Measurements from ENCODE around the gene OTUD1. TPM values are rescaled to one million over a fixed set of nuclear protein-coding genes. Genes with fewer than 3 reads are reported as not detected.

The OTUD1 gene
- total RNA-seq, 1 experiment from 2014 or later = 23.9 TPM

DNA sequence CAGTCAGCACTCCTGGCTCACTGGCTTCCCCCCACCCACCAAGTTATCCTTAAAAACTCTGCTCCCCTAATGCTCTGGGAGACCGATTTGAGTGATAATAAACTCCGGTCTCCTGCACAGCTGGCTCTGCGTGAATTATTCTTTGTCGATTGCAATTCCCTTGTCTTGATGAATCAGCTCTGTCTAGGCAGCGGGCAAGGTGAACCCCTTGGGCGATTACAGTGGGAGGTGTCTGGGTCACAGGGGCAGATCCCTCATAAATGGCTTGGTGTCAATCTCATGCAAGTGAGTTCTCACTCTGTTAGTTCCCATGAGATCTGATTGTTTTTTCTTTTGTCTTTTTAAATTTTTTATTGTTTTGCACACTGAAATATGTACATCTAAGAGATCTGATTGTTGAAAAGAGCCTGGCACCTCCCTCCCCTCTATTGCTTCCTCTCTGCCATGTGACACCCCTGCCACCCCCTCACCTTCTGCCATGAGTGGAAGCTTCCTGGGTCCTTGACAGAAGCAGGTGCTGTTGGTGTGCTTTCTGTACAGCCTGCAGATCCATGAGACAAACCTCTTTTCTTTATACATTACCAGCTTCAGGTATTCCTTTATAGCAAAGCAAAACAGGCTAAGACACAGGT, 20.5 kb downstream of the OTUD1 start:
- no TSS peak for BruUV-seq (replicated peaks)
- intact Hi-C loops (cut with micrococcal nuclease; ENCODE audit: unreplicated experiment) = no loop called here
- H3K9me3 ChIP-seq (ENCODE audit: low read depth, low read length, poor library complexity, severe bottlenecking) = no peaks in the 10 kb centered on the region
- no peaks in the 10 kb centered on the region for H3K36me3 ChIP-seq (ENCODE audit: insufficient read depth, low read length, poor library complexity, severe bottlenecking)
- no peaks in the 10 kb centered on the region for H3K27me3 ChIP-seq (replicated peaks; ENCODE audit: insufficient read depth, low read depth, low read length, poor library complexity)
- no peak overlapping the region for H3K27ac ChIP-seq (ENCODE audit: low read depth, low read length, poor library complexity, severe bottlenecking)
- no peaks in the 10 kb centered on the region for H3K4me1 ChIP-seq (ENCODE audit: insufficient read depth, low read length, poor library complexity, severe bottlenecking)
- ChIA-PET POLR2A (ENCODE audit: low non-redundant PET) (no interaction called here), CTCF (no interaction called here)
- TF ChIP-seq, protein P1, sequence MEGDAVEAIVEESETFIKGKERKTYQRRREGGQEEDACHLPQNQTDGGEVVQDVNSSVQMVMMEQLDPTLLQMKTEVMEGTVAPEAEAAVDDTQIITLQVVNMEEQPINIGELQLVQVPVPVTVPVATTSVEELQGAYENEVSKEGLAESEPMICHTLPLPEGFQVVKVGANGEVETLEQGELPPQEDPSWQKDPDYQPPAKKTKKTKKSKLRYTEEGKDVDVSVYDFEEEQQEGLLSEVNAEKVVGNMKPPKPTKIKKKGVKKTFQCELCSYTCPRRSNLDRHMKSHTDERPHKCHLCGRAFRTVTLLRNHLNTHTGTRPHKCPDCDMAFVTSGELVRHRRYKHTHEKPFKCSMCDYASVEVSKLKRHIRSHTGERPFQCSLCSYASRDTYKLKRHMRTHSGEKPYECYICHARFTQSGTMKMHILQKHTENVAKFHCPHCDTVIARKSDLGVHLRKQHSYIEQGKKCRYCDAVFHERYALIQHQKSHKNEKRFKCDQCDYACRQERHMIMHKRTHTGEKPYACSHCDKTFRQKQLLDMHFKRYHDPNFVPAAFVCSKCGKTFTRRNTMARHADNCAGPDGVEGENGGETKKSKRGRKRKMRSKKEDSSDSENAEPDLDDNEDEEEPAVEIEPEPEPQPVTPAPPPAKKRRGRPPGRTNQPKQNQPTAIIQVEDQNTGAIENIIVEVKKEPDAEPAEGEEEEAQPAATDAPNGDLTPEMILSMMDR (conservative IDR thresholded peaks at IDR 0.05; ENCODE audit: low read depth, low read length) = no peak
- no peak for TF ChIP-seq EZH2 (IDR thresholded peaks at IDR 0.05; ENCODE audit: borderline replicate concordance, low read depth, low read length, poor library complexity, severe bottlenecking)
- H3K4me3 ChIP-seq (ENCODE audit: low read depth, low read length, poor library complexity, severe bottlenecking) = no peak overlapping the region
- no peak for DNase-seq (ENCODE audit: low spot score)

DNA sequence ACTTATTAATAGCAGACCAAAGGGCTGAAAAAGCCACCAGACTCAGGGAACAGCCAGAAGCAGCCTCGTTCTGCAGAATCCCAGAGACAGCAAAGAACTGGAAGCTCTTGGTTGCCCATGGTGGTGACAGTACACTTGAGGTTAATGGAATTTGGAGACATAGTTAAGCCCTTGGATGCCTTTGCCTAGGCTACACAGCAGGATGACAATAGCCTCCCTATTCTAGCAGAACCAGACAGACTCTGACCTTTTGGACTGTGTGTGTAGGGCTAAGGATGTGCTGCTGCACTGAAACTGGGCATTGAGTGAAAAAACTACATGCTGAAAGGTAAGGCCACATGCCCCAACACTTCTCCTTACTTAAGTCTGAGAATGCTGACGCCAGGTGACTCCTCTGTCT, 22.7 kb downstream of the OTUD1 start:
- intact Hi-C loops (cut with micrococcal nuclease; ENCODE audit: unreplicated experiment) = no loop called here
- TF ChIP-seq, protein P1 (conservative IDR thresholded peaks at IDR 0.05; ENCODE audit: low read depth, low read length) = no peak
- no peak for TF ChIP-seq EZH2 (IDR thresholded peaks at IDR 0.05; ENCODE audit: borderline replicate concordance, low read depth, low read length, poor library complexity, severe bottlenecking)
- H3K27ac ChIP-seq (ENCODE audit: low read depth, low read length, poor library complexity, severe bottlenecking) = no peak overlapping the region
- no peaks in the 10 kb centered on the region for H3K4me1 ChIP-seq (ENCODE audit: insufficient read depth, low read length, poor library complexity, severe bottlenecking)
- ChIA-PET POLR2A (ENCODE audit: low non-redundant PET) (no interaction called here), CTCF (no interaction called here)
- H3K27me3 ChIP-seq (replicated peaks; ENCODE audit: insufficient read depth, low read depth, low read length, poor library complexity) = no peaks in the 10 kb centered on the region
- H3K36me3 ChIP-seq (ENCODE audit: insufficient read depth, low read length, poor library complexity, severe bottlenecking) = no peaks in the 10 kb centered on the region
- DNase-seq (ENCODE audit: low spot score) = no peak
- BruUV-seq (replicated peaks) = no TSS peak
- H3K4me3 ChIP-seq (ENCODE audit: low read depth, low read length, poor library complexity, severe bottlenecking) = no peak overlapping the region
- no peaks in the 10 kb centered on the region for H3K9me3 ChIP-seq (ENCODE audit: low read depth, low read length, poor library complexity, severe bottlenecking)

DNA sequence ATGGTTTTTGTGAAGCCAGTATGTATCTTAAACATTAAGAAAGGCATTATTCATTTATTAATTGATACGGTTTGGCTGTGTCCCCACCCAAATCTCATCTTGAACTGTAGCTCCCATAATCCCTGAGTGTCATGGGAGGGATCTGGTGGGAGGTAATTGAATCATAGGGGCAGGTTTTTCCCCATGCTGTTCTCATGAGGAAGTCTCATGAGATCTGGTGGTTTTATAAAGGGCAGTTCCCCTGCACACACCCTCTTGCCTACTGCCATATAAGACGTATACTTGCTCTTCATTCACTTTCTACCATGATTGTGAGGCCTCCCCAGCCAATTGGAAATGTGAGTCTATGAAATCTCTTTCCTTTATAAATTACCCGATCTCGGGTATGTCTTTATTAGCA, 28.1 kb downstream of the OTUD1 start:
- no peak for TF ChIP-seq EZH2 (IDR thresholded peaks at IDR 0.05; ENCODE audit: borderline replicate concordance, low read depth, low read length, poor library complexity, severe bottlenecking)
- TF ChIP-seq, protein P1 (conservative IDR thresholded peaks at IDR 0.05; ENCODE audit: low read depth, low read length) = no peak
- H3K27me3 ChIP-seq (replicated peaks; ENCODE audit: insufficient read depth, low read depth, low read length, poor library complexity) = no peaks in the 10 kb centered on the region
- no peak for DNase-seq (ENCODE audit: low spot score)
- ChIA-PET POLR2A (ENCODE audit: low non-redundant PET) (no interaction called here), CTCF (no interaction called here)
- no peaks in the 10 kb centered on the region for H3K36me3 ChIP-seq (ENCODE audit: insufficient read depth, low read length, poor library complexity, severe bottlenecking)
- H3K4me1 ChIP-seq (ENCODE audit: insufficient read depth, low read length, poor library complexity, severe bottlenecking) = no peaks in the 10 kb centered on the region
- no peaks in the 10 kb centered on the region for H3K9me3 ChIP-seq (ENCODE audit: low read depth, low read length, poor library complexity, severe bottlenecking)
- no peak overlapping the region for H3K4me3 ChIP-seq (ENCODE audit: low read depth, low read length, poor library complexity, severe bottlenecking)
- H3K27ac ChIP-seq (ENCODE audit: low read depth, low read length, poor library complexity, severe bottlenecking) = no peak overlapping the region
- BruUV-seq (replicated peaks) = no TSS peak
- intact Hi-C loops (cut with micrococcal nuclease; ENCODE audit: unreplicated experiment) = no loop called here

All from A673 (cell line).